ENCODE data around the gene RPS6KL1.

Gene RPS6KL1

GRCh38 chr14:74949859-74950573 is 27.0 kb upstream of the RPS6KL1 start:
- no peak overlapping the region for H3K4me3 ChIP-seq (ENCODE audit: low read length)
- H3K4me1 ChIP-seq (ENCODE audit: control insufficient read depth, low read depth, low read length) = peaks cover 2% of the 10 kb centered on the region
- peaks cover 7% of the 10 kb centered on the region for H3K27me3 ChIP-seq (ENCODE audit: control insufficient read depth, insufficient read depth, low read length)
- H3K9me3 ChIP-seq (ENCODE audit: control insufficient read depth, low read depth, low read length) = no peaks in the 10 kb centered on the region
- no peak overlapping the region for H3K9ac ChIP-seq (ENCODE audit: low read length)
- H3K27ac ChIP-seq (ENCODE audit: low read length) = no peak overlapping the region
- H3K36me3 ChIP-seq (ENCODE audit: control insufficient read depth, low read depth, low read length) = no peaks in the 10 kb centered on the region

GRCh38 chr14:74949191-74949601 is 26.1 kb upstream of the RPS6KL1 start:
- H3K27ac ChIP-seq (ENCODE audit: low read length) = no peak overlapping the region
- no peak overlapping the region for H3K4me3 ChIP-seq (ENCODE audit: low read length)
- no peaks in the 10 kb centered on the region for H3K27me3 ChIP-seq (ENCODE audit: control insufficient read depth, insufficient read depth, low read length)
- H3K4me1 ChIP-seq (ENCODE audit: control insufficient read depth, low read depth, low read length) = no peaks in the 10 kb centered on the region
- no peaks in the 10 kb centered on the region for H3K9me3 ChIP-seq (ENCODE audit: control insufficient read depth, low read depth, low read length)
- no peak overlapping the region for H3K9ac ChIP-seq (ENCODE audit: low read length)
- no peaks in the 10 kb centered on the region for H3K36me3 ChIP-seq (ENCODE audit: control insufficient read depth, low read depth, low read length)

GRCh38 chr14:74948228-74949175 is 25.4 kb upstream of the RPS6KL1 start:
- no peaks in the 10 kb centered on the region for H3K36me3 ChIP-seq (ENCODE audit: control insufficient read depth, low read depth, low read length)
- H3K27me3 ChIP-seq (ENCODE audit: control insufficient read depth, insufficient read depth, low read length) = no peaks in the 10 kb centered on the region
- H3K4me3 ChIP-seq (ENCODE audit: low read length) = no peak overlapping the region
- H3K9me3 ChIP-seq (ENCODE audit: control insufficient read depth, low read depth, low read length) = no peaks in the 10 kb centered on the region
- H3K27ac ChIP-seq (ENCODE audit: low read length) = no peak overlapping the region
- H3K9ac ChIP-seq (ENCODE audit: low read length) = no peak overlapping the region
- no peaks in the 10 kb centered on the region for H3K4me1 ChIP-seq (ENCODE audit: control insufficient read depth, low read depth, low read length)

GRCh38 chr14:74947353-74948227 is 24.5 kb upstream of the RPS6KL1 start:
- no peaks in the 10 kb centered on the region for H3K27me3 ChIP-seq (ENCODE audit: control insufficient read depth, insufficient read depth, low read length)
- no peak overlapping the region for H3K4me3 ChIP-seq (ENCODE audit: low read length)
- no peaks in the 10 kb centered on the region for H3K4me1 ChIP-seq (ENCODE audit: control insufficient read depth, low read depth, low read length)

GRCh38 chr14:74946659-74947281 is 23.7 kb upstream of the RPS6KL1 start:
- Histone ChIP-seq H3K9ac (ENCODE audit: low read length) (no peak overlapping the region), H3K4me1 (ENCODE audit: control insufficient read depth, low read depth, low read length) (no peaks in the 10 kb centered on the region), H3K36me3 (ENCODE audit: control insufficient read depth, low read depth, low read length) (no peaks in the 10 kb centered on the region), H3K27ac (ENCODE audit: low read length) (no peak overlapping the region), H3K4me3 (ENCODE audit: low read length) (no peak overlapping the region), H3K9me3 (ENCODE audit: control insufficient read depth, low read depth, low read length) (no peaks in the 10 kb centered on the region), H3K27me3 (ENCODE audit: control insufficient read depth, insufficient read depth, low read length) (no peaks in the 10 kb centered on the region)

More at GRCh38 chr14:74947353-74948227, 24.5 kb upstream of the RPS6KL1 start:
- no peaks in the 10 kb centered on the region for H3K36me3 ChIP-seq (ENCODE audit: control insufficient read depth, low read depth, low read length)
- H3K9me3 ChIP-seq (ENCODE audit: control insufficient read depth, low read depth, low read length) = no peaks in the 10 kb centered on the region
- no peak overlapping the region for H3K9ac ChIP-seq (ENCODE audit: low read length)
- H3K27ac ChIP-seq (ENCODE audit: low read length) = no peak overlapping the region

GRCh38 chr14:74945852-74946658 is 23.0 kb upstream of the RPS6KL1 start:
- Histone ChIP-seq H3K27ac (ENCODE audit: low read length) (no peak overlapping the region), H3K9me3 (ENCODE audit: control insufficient read depth, low read depth, low read length) (no peaks in the 10 kb centered on the region), H3K4me3 (ENCODE audit: low read length) (no peak overlapping the region), H3K4me1 (ENCODE audit: control insufficient read depth, low read depth, low read length) (no peaks in the 10 kb centered on the region), H3K36me3 (ENCODE audit: control insufficient read depth, low read depth, low read length) (no peaks in the 10 kb centered on the region), H3K9ac (ENCODE audit: low read length) (no peak overlapping the region), H3K27me3 (ENCODE audit: control insufficient read depth, insufficient read depth, low read length) (no peaks in the 10 kb centered on the region)

- no peak overlapping the region for H3K9ac ChIP-seq (ENCODE audit: low read length)
- H3K36me3 ChIP-seq (ENCODE audit: control insufficient read depth, low read depth, low read length) = no peaks in the 10 kb centered on the region
- no peaks in the 10 kb centered on the region for H3K4me1 ChIP-seq (ENCODE audit: control insufficient read depth, low read depth, low read length)
- no peak overlapping the region for H3K27ac ChIP-seq (ENCODE audit: low read length)
- H3K27me3 ChIP-seq (ENCODE audit: control insufficient read depth, insufficient read depth, low read length) = no peaks in the 10 kb centered on the region
- H3K4me3 ChIP-seq (ENCODE audit: low read length) = no peak overlapping the region
- no peaks in the 10 kb centered on the region for H3K9me3 ChIP-seq (ENCODE audit: control insufficient read depth, low read depth, low read length)
Observed at GRCh38 chr14:74945261-74945851, 22.3 kb upstream of the RPS6KL1 start.

GRCh38 chr14:74942608-74943007 is 19.5 kb upstream of the RPS6KL1 start:
- Histone ChIP-seq H3K27me3 (ENCODE audit: control insufficient read depth, insufficient read depth, low read length) (no peaks in the 10 kb centered on the region), H3K36me3 (ENCODE audit: control insufficient read depth, low read depth, low read length) (no peaks in the 10 kb centered on the region), H3K4me1 (ENCODE audit: control insufficient read depth, low read depth, low read length) (no peaks in the 10 kb centered on the region), H3K9ac (ENCODE audit: low read length) (no peak overlapping the region), H3K4me3 (ENCODE audit: low read length) (no peak overlapping the region), H3K9me3 (ENCODE audit: control insufficient read depth, low read depth, low read length) (no peaks in the 10 kb centered on the region), H3K27ac (ENCODE audit: low read length) (no peak overlapping the region)

- H3K27me3 ChIP-seq (ENCODE audit: control insufficient read depth, insufficient read depth, low read length) = no peaks in the 10 kb centered on the region
- H3K4me3 ChIP-seq (ENCODE audit: low read length) = no peak overlapping the region
- H3K4me1 ChIP-seq (ENCODE audit: control insufficient read depth, low read depth, low read length) = no peaks in the 10 kb centered on the region
- H3K27ac ChIP-seq (ENCODE audit: low read length) = no peak overlapping the region
- no peaks in the 10 kb centered on the region for H3K36me3 ChIP-seq (ENCODE audit: control insufficient read depth, low read depth, low read length)
- no peak overlapping the region for H3K9ac ChIP-seq (ENCODE audit: low read length)
- no peaks in the 10 kb centered on the region for H3K9me3 ChIP-seq (ENCODE audit: control insufficient read depth, low read depth, low read length)
Observed at GRCh38 chr14:74942181-74942580, 19.1 kb upstream of the RPS6KL1 start.

GRCh38 chr14:74941676-74942097 is 18.6 kb upstream of the RPS6KL1 start:
- no peak overlapping the region for H3K4me3 ChIP-seq (ENCODE audit: low read length)
- H3K36me3 ChIP-seq (ENCODE audit: control insufficient read depth, low read depth, low read length) = no peaks in the 10 kb centered on the region
- H3K9me3 ChIP-seq (ENCODE audit: control insufficient read depth, low read depth, low read length) = no peaks in the 10 kb centered on the region
- no peaks in the 10 kb centered on the region for H3K27me3 ChIP-seq (ENCODE audit: control insufficient read depth, insufficient read depth, low read length)
- no peak overlapping the region for H3K9ac ChIP-seq (ENCODE audit: low read length)
- no peaks in the 10 kb centered on the region for H3K4me1 ChIP-seq (ENCODE audit: control insufficient read depth, low read depth, low read length)
- no peak overlapping the region for H3K27ac ChIP-seq (ENCODE audit: low read length)
